Measurements from ENCODE around the gene RBM4.

RBM4 gene

DNA sequence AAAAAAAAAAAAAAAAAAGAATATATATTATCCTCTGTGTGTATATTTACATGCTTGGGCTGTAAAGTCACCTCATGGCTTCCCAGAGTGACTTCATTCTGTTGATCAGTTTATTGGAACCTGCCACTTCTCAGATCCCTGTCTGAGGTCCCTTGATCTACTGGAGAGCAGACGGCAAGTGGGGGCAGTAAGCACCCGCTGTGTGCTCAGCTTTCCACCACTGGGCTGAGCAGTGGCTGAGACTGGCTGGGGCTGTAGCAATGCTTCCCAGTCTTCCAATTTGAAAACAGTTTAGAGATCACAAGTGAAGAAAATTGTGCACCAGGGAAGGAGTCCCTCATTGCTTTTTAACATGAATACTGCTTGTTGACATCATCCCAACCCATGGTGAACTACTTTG, 46.1 kb downstream of the RBM4 start:
- no peaks in the 10 kb centered on the region for H3K36me3 Mint-ChIP-seq (ENCODE audit: low read depth)
- H3K4me3 Mint-ChIP-seq = no peak overlapping the region
- no peaks in the 10 kb centered on the region for H3K4me1 Mint-ChIP-seq (ENCODE audit: low read depth)
- intact Hi-C loops (cut with micrococcal nuclease) = no loop called here
- H3K27me3 Mint-ChIP-seq = peaks cover 1% of the 10 kb centered on the region
- no peak overlapping the region for H3K27ac Mint-ChIP-seq
- H3K9me3 Mint-ChIP-seq = no peaks in the 10 kb centered on the region

DNA sequence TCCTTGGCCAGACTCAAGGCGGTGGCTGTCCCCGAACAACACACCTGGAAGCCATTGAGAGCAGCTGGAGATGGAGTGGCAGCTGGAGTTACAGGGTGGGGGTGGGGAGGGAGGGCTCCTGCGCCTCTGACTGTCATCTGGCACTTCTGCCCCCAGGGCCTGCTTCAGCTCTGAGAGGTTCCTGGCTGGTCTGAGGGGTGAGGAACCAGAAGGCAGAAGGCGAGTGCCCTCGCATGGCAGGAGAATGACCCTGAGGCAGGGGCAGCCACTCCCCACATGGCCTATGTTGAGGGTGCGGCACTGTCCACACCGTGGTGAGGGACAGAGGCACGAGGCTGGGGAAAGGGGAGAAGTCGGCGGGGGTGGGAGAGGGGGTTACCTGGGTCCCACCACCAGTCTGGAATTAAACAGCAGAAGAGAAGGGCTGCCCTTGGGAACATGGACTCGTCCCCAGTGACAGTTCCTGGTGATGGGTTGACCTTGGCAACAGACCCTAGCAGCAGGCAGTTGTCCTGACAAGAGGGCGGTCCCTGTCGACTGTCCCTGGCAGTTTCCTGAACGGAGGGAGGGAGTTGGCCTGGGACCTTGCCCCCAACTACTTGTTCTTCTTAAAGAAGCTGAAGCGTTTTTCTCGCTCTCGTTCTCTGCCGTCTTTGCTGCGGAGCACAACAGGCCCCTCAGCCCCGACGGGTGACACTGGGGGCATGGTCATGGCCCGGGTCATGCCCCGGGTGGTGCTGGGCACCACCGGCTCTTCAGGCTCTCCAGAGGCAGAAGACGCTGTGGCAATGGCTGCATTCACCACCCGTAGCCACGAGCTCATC, 47.0 kb downstream of the RBM4 start:
- Mint-ChIP-seq H3K27ac (no peak overlapping the region), H3K9me3 (no peaks in the 10 kb centered on the region), H3K4me3 (no peak overlapping the region), H3K27me3 (peaks cover 1% of the 10 kb centered on the region), H3K36me3 (ENCODE audit: low read depth) (no peaks in the 10 kb centered on the region), H3K4me1 (ENCODE audit: low read depth) (no peaks in the 10 kb centered on the region)
- intact Hi-C loops (cut with micrococcal nuclease) = no loop called here

GRCh38 chr11:66686100-66686785, 47.7 kb downstream of the RBM4 start:
- Mint-ChIP-seq H3K27ac (no peak overlapping the region), H3K4me3 (no peak overlapping the region), H3K4me1 (ENCODE audit: low read depth) (no peaks in the 10 kb centered on the region), H3K36me3 (ENCODE audit: low read depth) (no peaks in the 10 kb centered on the region), H3K27me3 (peaks cover 1% of the 10 kb centered on the region), H3K9me3 (no peaks in the 10 kb centered on the region)
- intact Hi-C loops (cut with micrococcal nuclease) = no loop called here

- intact Hi-C loops (cut with micrococcal nuclease) = no loop called here
- H3K4me1 Mint-ChIP-seq (ENCODE audit: low read depth) = no peaks in the 10 kb centered on the region
- H3K9me3 Mint-ChIP-seq = no peaks in the 10 kb centered on the region
- no peaks in the 10 kb centered on the region for H3K36me3 Mint-ChIP-seq (ENCODE audit: low read depth)
- H3K4me3 Mint-ChIP-seq = no peak overlapping the region
- peaks cover 1% of the 10 kb centered on the region for H3K27me3 Mint-ChIP-seq
- H3K27ac Mint-ChIP-seq = no peak overlapping the region
Observed at GRCh38 chr11:66686801-66687750, 48.6 kb downstream of the RBM4 start.

GRCh38 chr11:66687831-66688281, 49.4 kb downstream of the RBM4 start:
- H3K27ac Mint-ChIP-seq = no peak overlapping the region
- H3K4me1 Mint-ChIP-seq (ENCODE audit: low read depth) = no peaks in the 10 kb centered on the region
- H3K36me3 Mint-ChIP-seq (ENCODE audit: low read depth) = no peaks in the 10 kb centered on the region
- intact Hi-C loops (cut with micrococcal nuclease) = no loop called here
- no peaks in the 10 kb centered on the region for H3K9me3 Mint-ChIP-seq
- peaks cover 1% of the 10 kb centered on the region for H3K27me3 Mint-ChIP-seq
- no peak overlapping the region for H3K4me3 Mint-ChIP-seq

DNA sequence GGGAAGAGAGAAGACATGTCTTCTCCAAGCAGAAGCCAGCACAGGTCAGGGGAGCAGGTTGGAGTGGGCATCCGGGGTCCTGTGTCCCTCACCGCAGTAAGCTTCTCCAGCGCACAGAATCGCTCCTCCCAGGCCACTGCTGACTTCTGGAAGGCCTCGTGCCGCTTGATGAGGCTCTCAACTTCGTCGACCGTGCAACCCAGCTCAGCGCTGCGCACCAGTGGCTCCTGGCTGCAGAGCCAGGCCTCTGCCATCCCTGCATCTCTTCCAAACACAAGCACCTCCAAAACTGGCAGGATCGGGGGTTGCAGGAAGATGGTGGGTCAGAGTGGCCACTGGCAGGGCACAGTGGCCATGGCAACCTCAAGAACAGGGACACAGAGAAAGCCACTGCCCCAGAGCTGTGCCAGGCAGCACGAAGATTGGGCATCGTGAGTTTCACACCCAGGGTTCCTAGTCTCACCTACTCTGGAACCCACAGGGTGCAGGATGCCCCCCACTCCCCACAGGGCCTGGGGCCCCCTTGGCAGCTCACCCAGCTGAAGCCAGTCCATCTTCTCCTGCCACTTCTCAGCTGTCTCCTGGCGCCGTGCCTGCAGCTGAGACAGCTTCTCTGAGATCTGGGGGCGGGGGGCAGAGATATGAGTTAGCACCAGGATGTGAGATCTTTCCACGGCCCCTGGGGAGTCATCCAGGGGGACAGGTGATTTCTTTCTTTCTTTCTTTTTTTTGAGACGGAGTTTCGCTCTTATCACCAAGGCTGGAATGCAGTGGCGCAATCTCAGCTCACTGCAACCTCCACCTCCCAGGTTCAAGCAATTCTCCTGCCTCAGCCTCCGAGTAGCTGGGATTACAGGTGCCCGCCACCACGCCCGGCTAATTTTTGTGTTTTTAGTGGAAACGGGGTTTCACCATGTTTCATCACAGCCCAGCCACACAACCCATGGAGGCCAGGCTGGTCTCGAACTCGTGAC, 50.3 kb downstream of the RBM4 start:
- no peaks in the 10 kb centered on the region for H3K36me3 Mint-ChIP-seq (ENCODE audit: low read depth)
- peaks cover 1% of the 10 kb centered on the region for H3K27me3 Mint-ChIP-seq
- H3K4me3 Mint-ChIP-seq = no peak overlapping the region
- H3K27ac Mint-ChIP-seq = no peak overlapping the region
- H3K4me1 Mint-ChIP-seq (ENCODE audit: low read depth) = no peaks in the 10 kb centered on the region
- H3K9me3 Mint-ChIP-seq = no peaks in the 10 kb centered on the region
- intact Hi-C loops (cut with micrococcal nuclease) = no loop called here

GRCh38 chr11:66689661-66690590, 51.4 kb downstream of the RBM4 start:
- H3K9me3 Mint-ChIP-seq = no peaks in the 10 kb centered on the region
- intact Hi-C loops (cut with micrococcal nuclease) = loop anchor here (10.0 kb wide), 1 partner anchor 285 kb away; the partner anchor contains the start of gene C11orf86
- no peak overlapping the region for H3K4me3 Mint-ChIP-seq
- H3K36me3 Mint-ChIP-seq (ENCODE audit: low read depth) = no peaks in the 10 kb centered on the region
- peaks cover under 1% of the 10 kb centered on the region for H3K27me3 Mint-ChIP-seq
- H3K27ac Mint-ChIP-seq = no peak overlapping the region
- no peaks in the 10 kb centered on the region for H3K4me1 Mint-ChIP-seq (ENCODE audit: low read depth)

DNA sequence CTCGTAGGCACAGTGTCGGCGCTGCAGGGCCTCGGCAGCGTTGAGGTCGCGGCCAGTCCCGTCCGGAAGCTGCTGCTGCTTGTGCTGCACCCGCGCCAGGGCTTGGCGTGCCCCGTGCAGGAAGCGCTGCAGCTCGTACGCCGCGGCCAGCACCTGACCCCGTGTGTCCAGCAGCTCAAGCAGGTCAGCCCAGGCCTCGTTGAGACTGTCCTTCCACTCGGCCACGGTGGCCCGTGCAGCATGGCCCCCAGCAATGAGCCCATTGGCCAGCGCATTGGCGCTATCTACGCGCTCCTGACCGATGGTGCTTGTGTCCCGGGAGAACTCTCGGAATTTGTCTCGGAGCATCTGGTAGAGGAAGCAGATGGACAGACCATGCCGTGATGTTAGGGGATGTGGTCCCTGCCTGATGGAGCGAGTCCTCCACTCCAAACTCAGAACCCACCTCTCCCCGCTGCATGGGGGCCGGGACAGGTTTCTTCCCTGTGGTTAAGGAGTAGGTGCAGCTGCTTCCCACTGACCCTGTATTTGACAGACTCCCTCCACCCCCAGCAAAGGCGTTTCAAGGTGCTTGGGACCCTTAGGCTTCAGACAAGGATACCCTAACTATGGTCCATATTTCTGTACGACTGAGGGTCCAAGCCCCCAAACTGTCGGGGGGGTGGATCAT, 52.9 kb downstream of the RBM4 start:
- Mint-ChIP-seq H3K4me3 (no peak overlapping the region), H3K4me1 (ENCODE audit: low read depth) (no peaks in the 10 kb centered on the region)
- intact Hi-C loops (cut with micrococcal nuclease) = loop anchor here (10.0 kb wide), 1 partner anchor 283 kb away; the partner anchor contains the start of gene C11orf86

DNA sequence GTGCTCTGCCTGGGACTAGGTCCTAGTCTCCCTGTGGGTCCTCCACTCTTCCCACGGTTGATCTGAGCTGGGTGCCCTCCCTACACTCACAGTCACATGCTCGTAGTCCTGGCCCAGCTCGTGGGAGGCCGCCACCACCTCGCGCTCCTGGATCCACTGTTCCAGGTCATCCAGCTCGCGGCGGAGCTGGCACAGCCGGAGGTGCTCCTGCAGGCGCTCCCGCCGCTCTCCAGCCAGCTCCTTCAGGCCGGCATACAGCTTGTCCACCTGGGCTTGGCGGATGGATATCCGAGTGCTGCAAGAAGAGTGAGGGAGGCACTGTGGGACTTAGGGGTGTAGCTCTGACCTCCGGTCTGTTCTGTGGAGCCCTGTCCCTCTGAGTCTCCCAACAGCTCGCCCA, 53.9 kb downstream of the RBM4 start:
- Mint-ChIP-seq H3K27me3 (no peaks in the 10 kb centered on the region), H3K4me3 (no peak overlapping the region), H3K4me1 (ENCODE audit: low read depth) (no peaks in the 10 kb centered on the region), H3K9me3 (no peaks in the 10 kb centered on the region), H3K36me3 (ENCODE audit: low read depth) (no peaks in the 10 kb centered on the region), H3K27ac (no peak overlapping the region)
- intact Hi-C loops (cut with micrococcal nuclease) = loop anchor here (10.0 kb wide), 1 partner anchor 282 kb away; the partner anchor contains the start of gene C11orf86

More for the DNA sequence above, 52.9 kb downstream of the RBM4 start:
- Mint-ChIP-seq H3K36me3 (ENCODE audit: low read depth) (no peaks in the 10 kb centered on the region), H3K27me3 (no peaks in the 10 kb centered on the region), H3K27ac (no peak overlapping the region), H3K9me3 (no peaks in the 10 kb centered on the region)

GRCh38 chr11:66692871-66693331, 54.4 kb downstream of the RBM4 start:
- Mint-ChIP-seq H3K4me1 (ENCODE audit: low read depth) (no peaks in the 10 kb centered on the region), H3K27ac (no peak overlapping the region), H3K4me3 (no peak overlapping the region), H3K36me3 (ENCODE audit: low read depth) (no peaks in the 10 kb centered on the region), H3K9me3 (no peaks in the 10 kb centered on the region), H3K27me3 (no peaks in the 10 kb centered on the region)
- intact Hi-C loops (cut with micrococcal nuclease) = loop anchor here (10.0 kb wide), 1 partner anchor 282 kb away; the partner anchor contains the start of gene C11orf86

- Mint-ChIP-seq H3K27ac (no peak overlapping the region), H3K4me3 (no peak overlapping the region), H3K27me3 (no peaks in the 10 kb centered on the region), H3K4me1 (ENCODE audit: low read depth) (no peaks in the 10 kb centered on the region), H3K36me3 (ENCODE audit: low read depth) (no peaks in the 10 kb centered on the region), H3K9me3 (no peaks in the 10 kb centered on the region)
- intact Hi-C loops (cut with micrococcal nuclease) = loop anchor here (1.0 to 10.0 kb wide), 3 partner anchors 141 to 281 kb away; partner anchors contain the start of gene C11orf86
Observed at GRCh38 chr11:66693356-66694055, 55.0 kb downstream of the RBM4 start.
